AG04450 (cell line): Measurements from ENCODE around the gene GULP1. TPM values are rescaled to one million over a fixed set of nuclear protein-coding genes. Genes with fewer than 3 reads are reported as not detected.

Experiments used
- CTCF ChIA-PET: fragments of 300-600, 350-600 bp; formaldehyde crosslinking; extraction: SDS; loops from one replicate; lab custom pipeline; 2022; ENCODE audit warnings: antibody characterized with exemption, inconsistent platforms; lab: Charles Lee
- POLR2A ChIA-PET: fragments of 350-600 bp; formaldehyde crosslinking; extraction: SDS; loops from one replicate; lab custom pipeline; 2021; ENCODE audit warnings: antibody characterized with exemption, inconsistent platforms; lab: Yijun Ruan, JAX
- DNase-seq: peaks from one replicate; pipeline ENCODE4 v3.0.0-alpha.2; 2011; ENCODE audit warnings: low read depth, low spot score
- H3K27ac ChIP-seq: one replicate; pipeline ENCODE4 v1.5.1; 2012; ENCODE audit warnings: low read depth, low read length, control low read depth
- H3K27me3 ChIP-seq: one replicate; pipeline ENCODE4 v1.6.0; 2012; ENCODE audit warnings: low read length; ENCODE audit not compliant: control insufficient read depth, insufficient read depth
- H3K4me3 ChIP-seq: 2 replicates; pipeline ENCODE4 v1.5.1; 2011; ENCODE audit warnings: mild to moderate bottlenecking, low read depth, low read length, control low read depth
- H3K9me3 ChIP-seq: 2 replicates; pipeline ENCODE4 v1.5.1; 2012; ENCODE audit warnings: low read length; ENCODE audit not compliant: control insufficient read depth, insufficient read depth
- polyA plus RNA-seq: library from polyadenylated mRNA; depleted of rRNA; stranded (reverse); fragments of >200 nt; gene quantifications from 2 replicates; pipeline ENCODE4 v1.2.3, GENCODE V29; 2011
- TF ChIP-seq, protein P1 (sequence below): IDR thresholded peaks from 2 replicates; pipeline ENCODE4 v1.5.1; 2011; ENCODE audit warnings: low read depth, low read length, control low read depth, inconsistent platforms

Gene GULP1
- polyA plus RNA-seq, 1 experiment: 44.7 TPM

DNA sequence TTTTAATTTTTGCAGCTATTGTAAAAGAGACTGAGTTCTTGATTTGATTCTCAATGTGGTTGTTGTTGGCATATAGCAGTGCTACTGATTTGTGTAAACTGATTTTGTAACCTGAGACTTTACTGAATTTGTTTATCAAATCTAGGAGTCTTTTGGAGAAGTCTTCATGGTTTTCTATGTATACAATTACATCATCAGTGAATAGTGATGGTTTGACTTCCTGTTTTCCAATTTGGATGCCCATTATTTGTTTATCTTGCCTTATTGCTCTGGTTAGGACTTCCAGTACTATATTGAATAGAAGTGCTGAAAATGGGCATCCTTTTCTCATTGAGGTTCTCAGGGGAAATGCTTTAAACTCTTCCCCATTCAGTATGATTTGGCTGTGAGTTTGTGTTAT is 99.7 kb downstream of the GULP1 start:
- no peak for DNase-seq
- Histone ChIP-seq H3K9me3 (no peaks in the 10 kb centered on the region), H3K4me3 (no peak overlapping the region), H3K27me3 (no peaks in the 10 kb centered on the region), H3K27ac (no peak overlapping the region)
- TF ChIP-seq, protein P1, sequence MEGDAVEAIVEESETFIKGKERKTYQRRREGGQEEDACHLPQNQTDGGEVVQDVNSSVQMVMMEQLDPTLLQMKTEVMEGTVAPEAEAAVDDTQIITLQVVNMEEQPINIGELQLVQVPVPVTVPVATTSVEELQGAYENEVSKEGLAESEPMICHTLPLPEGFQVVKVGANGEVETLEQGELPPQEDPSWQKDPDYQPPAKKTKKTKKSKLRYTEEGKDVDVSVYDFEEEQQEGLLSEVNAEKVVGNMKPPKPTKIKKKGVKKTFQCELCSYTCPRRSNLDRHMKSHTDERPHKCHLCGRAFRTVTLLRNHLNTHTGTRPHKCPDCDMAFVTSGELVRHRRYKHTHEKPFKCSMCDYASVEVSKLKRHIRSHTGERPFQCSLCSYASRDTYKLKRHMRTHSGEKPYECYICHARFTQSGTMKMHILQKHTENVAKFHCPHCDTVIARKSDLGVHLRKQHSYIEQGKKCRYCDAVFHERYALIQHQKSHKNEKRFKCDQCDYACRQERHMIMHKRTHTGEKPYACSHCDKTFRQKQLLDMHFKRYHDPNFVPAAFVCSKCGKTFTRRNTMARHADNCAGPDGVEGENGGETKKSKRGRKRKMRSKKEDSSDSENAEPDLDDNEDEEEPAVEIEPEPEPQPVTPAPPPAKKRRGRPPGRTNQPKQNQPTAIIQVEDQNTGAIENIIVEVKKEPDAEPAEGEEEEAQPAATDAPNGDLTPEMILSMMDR: no peak
- POLR2A ChIA-PET: no interaction called here
- CTCF ChIA-PET: no interaction called here

DNA sequence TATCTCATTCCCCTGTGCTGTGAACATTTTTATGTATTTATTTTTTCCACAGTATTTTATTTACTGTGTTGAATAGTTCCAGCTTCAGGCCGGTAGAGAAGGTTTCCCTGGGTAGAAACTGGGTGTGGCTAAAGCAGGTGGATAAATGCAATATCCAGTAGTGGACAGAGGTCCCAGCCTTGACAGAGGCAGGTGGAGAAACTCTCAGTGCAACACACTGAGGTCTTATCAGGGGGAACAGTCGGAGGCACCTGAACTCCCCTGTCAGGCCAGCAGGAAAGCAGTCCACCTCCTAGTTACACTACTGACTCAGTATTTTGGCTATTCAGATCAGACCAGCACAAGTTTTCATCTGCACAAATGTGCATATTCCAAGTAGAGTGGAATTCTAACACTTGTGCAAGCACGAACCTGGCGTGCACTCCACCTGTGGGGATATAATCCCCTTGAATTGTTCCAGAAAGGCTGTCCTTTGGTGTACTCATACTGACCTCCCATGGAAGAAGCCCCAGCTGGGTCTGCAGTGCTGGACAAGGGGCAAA is 103.3 kb downstream of the GULP1 start:
- H3K27ac ChIP-seq: no peak overlapping the region
- TF ChIP-seq, protein P1: no peak
- H3K4me3 ChIP-seq: no peak overlapping the region
- ChIA-PET POLR2A (no interaction called here), CTCF (no interaction called here)
- no peak for DNase-seq
- H3K27me3 ChIP-seq: no peaks in the 10 kb centered on the region
- no peaks in the 10 kb centered on the region for H3K9me3 ChIP-seq

DNA sequence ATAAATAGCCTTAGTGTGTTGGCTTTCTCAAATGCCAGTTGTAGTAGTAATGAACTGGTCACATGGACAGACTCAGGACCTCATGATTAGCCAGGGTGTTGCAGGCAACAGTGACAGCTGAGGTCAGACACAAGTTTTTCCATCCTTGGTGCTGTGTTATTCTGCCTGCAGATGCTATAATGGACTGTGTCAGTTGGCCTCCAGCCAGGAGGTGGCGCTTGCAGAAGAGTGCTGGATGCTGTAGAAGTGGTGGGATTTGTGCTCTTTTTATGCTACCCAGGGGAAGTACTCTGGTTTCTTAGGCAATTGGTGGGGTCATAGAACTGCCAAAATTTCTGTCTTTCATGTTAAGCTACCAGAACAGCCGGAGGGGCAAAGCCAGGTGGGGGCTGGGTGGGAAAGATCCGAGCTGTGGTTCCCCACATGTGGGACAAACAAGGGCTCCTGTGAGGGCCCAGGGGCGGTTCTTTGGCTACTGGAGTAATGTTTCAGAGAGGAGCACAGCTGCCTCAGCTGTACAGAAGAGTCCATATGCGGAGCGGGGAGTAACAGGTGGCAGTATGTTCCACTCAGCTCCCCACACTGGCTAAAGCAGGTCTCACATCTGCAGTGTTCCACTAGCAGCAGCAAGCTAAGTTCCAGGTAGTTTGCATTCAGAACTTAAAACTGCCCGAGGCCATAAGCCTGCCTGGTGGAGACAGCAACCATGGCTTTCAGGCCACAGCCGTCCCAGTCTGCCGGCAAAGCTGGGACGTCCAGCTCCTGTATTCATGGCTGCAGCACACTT is 104.4 kb downstream of the GULP1 start:
- H3K27me3 ChIP-seq: no peaks in the 10 kb centered on the region
- ChIA-PET CTCF (no interaction called here), POLR2A (no interaction called here)
- DNase-seq: no peak
- no peak overlapping the region for H3K27ac ChIP-seq
- H3K4me3 ChIP-seq: no peak overlapping the region
- no peaks in the 10 kb centered on the region for H3K9me3 ChIP-seq
- TF ChIP-seq, protein P1: no peak

DNA sequence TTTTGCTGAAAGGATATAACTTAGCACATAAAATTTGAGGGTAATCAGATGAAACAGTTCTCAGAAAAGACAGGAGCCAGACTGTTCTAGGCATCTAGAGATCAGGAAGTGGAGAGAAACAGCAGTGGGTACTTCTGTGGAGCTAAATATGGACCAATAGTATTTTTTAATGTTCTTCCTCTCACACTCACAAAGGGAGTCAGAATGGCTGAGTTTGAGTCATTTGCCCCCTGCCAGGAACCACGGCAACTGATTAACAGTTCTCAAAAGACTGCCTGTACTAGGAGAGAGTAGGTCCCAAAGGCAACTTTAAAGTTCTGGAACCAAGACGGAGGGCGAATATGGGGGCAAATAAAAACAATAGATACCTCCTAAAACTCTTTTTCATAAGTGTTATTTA is 107.5 kb downstream of the GULP1 start:
- ChIA-PET CTCF (no interaction called here), POLR2A (interaction anchor here (1.2 kb wide), 1 partner anchor 108 kb away, joined by 3 read pairs; the partner anchor contains the start of gene GULP1)
- H3K9me3 ChIP-seq: no peaks in the 10 kb centered on the region
- no peak for DNase-seq
- no peak overlapping the region for H3K4me3 ChIP-seq
- no peak overlapping the region for H3K27ac ChIP-seq
- H3K27me3 ChIP-seq: no peaks in the 10 kb centered on the region
- TF ChIP-seq, protein P1: no peak

DNA sequence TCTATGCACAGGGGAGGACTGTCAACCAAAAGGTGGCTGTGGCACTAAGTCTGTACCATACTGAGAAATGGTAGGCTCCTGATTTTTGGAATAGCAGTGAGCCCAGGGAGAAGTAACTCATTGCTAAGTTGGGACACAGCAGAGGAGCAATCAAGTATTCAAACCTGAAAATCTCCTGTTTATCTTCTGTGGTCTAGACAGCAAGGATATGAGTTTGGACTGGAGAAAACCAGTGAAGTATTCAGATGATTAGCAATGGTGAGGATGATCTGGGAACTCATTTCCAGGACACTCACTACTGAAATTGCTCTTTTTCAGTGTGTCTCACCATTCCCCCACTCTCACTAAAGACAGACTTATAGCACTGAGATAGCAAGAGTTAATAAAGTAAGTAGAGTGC is 112.0 kb downstream of the GULP1 start:
- CTCF ChIA-PET: no interaction called here
- H3K27me3 ChIP-seq: no peaks in the 10 kb centered on the region
- DNase-seq: no peak
- POLR2A ChIA-PET: no interaction called here
- H3K27ac ChIP-seq: peak overlapping the region; percentile 3
- H3K4me3 ChIP-seq: no peak overlapping the region
- peaks cover 9% of the 10 kb centered on the region for H3K9me3 ChIP-seq
- TF ChIP-seq, protein P1: no peak
